GM19467 (cell line): ENCODE data around the gene DNER.
"Not testable (repeated sequence)": the region's sequence is repeated elsewhere in the genome, so short reads cannot be mapped to it uniquely, and the experiment has no call there.

Experiments
- ATAC-seq: cut with Tn5 transposase; IDR thresholded peaks from one replicate; pipeline ENCODE4 v1.9.1; 2021; ENCODE audit warnings: mild to moderate bottlenecking, moderate library complexity; ENCODE audit not compliant: unreplicated experiment

The DNER gene

GRCh38 chr2:229514273-229514895 lies 200.0 kb downstream of the DNER start:
- ATAC-seq: no peak

GRCh38 chr2:229511524-229511923 lies 202.8 kb downstream of the DNER start:
- no peak for ATAC-seq

GRCh38 chr2:229506699-229507098 lies 207.7 kb downstream of the DNER start:
- not testable (repeated sequence) for ATAC-seq

GRCh38 chr2:229501051-229501794 lies 213.1 kb downstream of the DNER start:
- no peak for ATAC-seq

GRCh38 chr2:229492034-229492433 lies 222.3 kb downstream of the DNER start:
- ATAC-seq: no peak

GRCh38 chr2:229490167-229490566 lies 224.2 kb downstream of the DNER start:
- no peak for ATAC-seq

GRCh38 chr2:229489016-229489415 lies 225.3 kb downstream of the DNER start:
- ATAC-seq: no peak

- no peak for ATAC-seq
Observed at GRCh38 chr2:229488232-229488631, 226.1 kb downstream of the DNER start.

GRCh38 chr2:229486673-229487072 lies 227.7 kb downstream of the DNER start:
- no peak for ATAC-seq

GRCh38 chr2:229485857-229486256 lies 228.5 kb downstream of the DNER start:
- no peak for ATAC-seq

- no peak for ATAC-seq
Observed at GRCh38 chr2:229477269-229477755, 237.0 kb downstream of the DNER start.

GRCh38 chr2:229475778-229476177 lies 238.6 kb downstream of the DNER start:
- ATAC-seq: no peak

GRCh38 chr2:229474125-229474524 lies 240.2 kb downstream of the DNER start:
- no peak for ATAC-seq

GRCh38 chr2:229470781-229471180 lies 243.6 kb downstream of the DNER start:
- no peak for ATAC-seq

- no peak for ATAC-seq
Observed at GRCh38 chr2:229467783-229468182, 246.6 kb downstream of the DNER start.

- no peak for ATAC-seq
Observed at GRCh38 chr2:229463841-229464346, 250.5 kb downstream of the DNER start.

- ATAC-seq: no peak
Observed at GRCh38 chr2:229462112-229462511, 252.2 kb downstream of the DNER start.

- no peak for ATAC-seq
Observed at GRCh38 chr2:229456091-229456490, 258.3 kb downstream of the DNER start.

- ATAC-seq: no peak
Observed at GRCh38 chr2:229454934-229455631, 259.3 kb downstream of the DNER start.

- ATAC-seq: no peak
Observed at GRCh38 chr2:229453230-229453629, 261.1 kb downstream of the DNER start.

- ATAC-seq: no peak
Observed at GRCh38 chr2:229451852-229452251, 262.5 kb downstream of the DNER start.

- no peak for ATAC-seq
Observed at GRCh38 chr2:229447227-229447626, 267.1 kb downstream of the DNER start.
